Testis (tissue), 2 donors: ENCODE data around the gene ZNF883.

Experiments
- CTCF ChIP-seq, 3 experiments: fragments of 450-650 bp in 2 of 3; fragments of 200-600 bp in 1 of 3; sonication (generic) in 1 of 3; IDR thresholded peaks; one replicate each; pipeline ENCODE4 v1.5.1; 2016 to 2019; ENCODE audit warnings: antibody characterized with exemption in 3 of 3, mild to moderate bottlenecking in 2 of 3, moderate library complexity in 1 of 3
- POLR2A ChIP-seq: fragments of 450-650 bp; IDR thresholded peaks from one replicate; pipeline ENCODE4 v1.6.1; 2017; ENCODE audit warnings: antibody characterized with exemption, mild to moderate bottlenecking, moderate library complexity

DNA sequence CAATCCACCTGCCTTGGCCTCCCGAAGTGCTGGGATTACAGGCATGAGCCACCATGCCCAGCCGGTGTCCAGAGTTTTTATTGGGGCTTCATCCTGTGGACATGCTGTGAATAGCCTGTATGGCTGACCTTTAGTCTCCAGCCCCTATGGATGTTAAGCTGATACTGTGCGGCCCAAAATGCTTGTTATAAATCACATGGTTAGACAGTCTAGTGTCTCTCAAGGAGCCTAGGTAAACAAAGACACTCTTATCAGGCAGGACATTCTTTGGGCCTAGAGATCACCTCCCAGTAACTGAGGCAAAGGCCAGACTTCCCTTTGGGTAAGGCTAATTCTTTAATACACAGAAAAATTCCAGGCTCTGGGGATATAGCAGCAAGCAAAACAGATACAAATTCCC lies 99.4 kb downstream of the ZNF883 start:
- TF ChIP-seq CTCF (IDR thresholded peaks at IDR 0.05), result no peak
- TF ChIP-seq POLR2A, result no peak
